Upper lobe of right lung (tissue), 1 donor: ENCODE measurements around the gene CTSZ. TPM values are rescaled to one million over a fixed set of nuclear protein-coding genes. Genes with fewer than 3 reads are reported as not detected.

Experiments used
- ATAC-seq: fragments of 200-7000 bp; cut with Tn5 transposase; one replicate; pipeline ENCODE4 v1.9.1; 2020; ENCODE audit warnings: mild to moderate bottlenecking, moderate library complexity
- DNase-seq: peaks from one replicate; pipeline ENCODE4 v3.0.0-alpha.2; 2020
- H3K27ac ChIP-seq: fragments of 200-600 bp; one replicate; pipeline ENCODE4 v1.8.0; 2022
- H3K27me3 ChIP-seq: fragments of 200-600 bp; one replicate; pipeline ENCODE4 v1.8.0; 2022; ENCODE audit warnings: mild to moderate bottlenecking
- H3K36me3 ChIP-seq: fragments of 200-600 bp; one replicate; pipeline ENCODE4 v1.8.0; 2022
- H3K4me1 ChIP-seq: fragments of 200-600 bp; one replicate; pipeline ENCODE4 v1.8.0; 2022
- H3K4me3 ChIP-seq: fragments of 200-600 bp; one replicate; pipeline ENCODE4 v1.8.0; 2022; ENCODE audit warnings: mild to moderate bottlenecking
- H3K9me3 ChIP-seq: fragments of 200-600 bp; one replicate; pipeline ENCODE4 v1.8.0; 2022
- intact Hi-C: fragments of 100-400 bp; cut with DNase I; formaldehyde crosslinking; loops from one replicate; pipeline ENCODE4 v1.11.0; 2022
- total RNA-seq: library from RNA; stranded (reverse); fragmentation: NEBNext Ultra II Directional; extraction: Animal tissue kit (Norgen Biotek cat#: 25700); gene quantifications from one replicate; pipeline ENCODE4 v1.2.1, GENCODE V29; 2021
- TF ChIP-seq, protein P1 (sequence below): fragments of 200-600 bp; IDR thresholded peaks from one replicate; pipeline ENCODE4 v1.8.0; 2022; ENCODE audit warnings: antibody characterized with exemption
- donor health status: DM: no; HTN: yes; CAD: no; lungs with severe emphysema.

The CTSZ gene
- total RNA-seq, 1 donor from 2014 or later = 355 TPM

DNA sequence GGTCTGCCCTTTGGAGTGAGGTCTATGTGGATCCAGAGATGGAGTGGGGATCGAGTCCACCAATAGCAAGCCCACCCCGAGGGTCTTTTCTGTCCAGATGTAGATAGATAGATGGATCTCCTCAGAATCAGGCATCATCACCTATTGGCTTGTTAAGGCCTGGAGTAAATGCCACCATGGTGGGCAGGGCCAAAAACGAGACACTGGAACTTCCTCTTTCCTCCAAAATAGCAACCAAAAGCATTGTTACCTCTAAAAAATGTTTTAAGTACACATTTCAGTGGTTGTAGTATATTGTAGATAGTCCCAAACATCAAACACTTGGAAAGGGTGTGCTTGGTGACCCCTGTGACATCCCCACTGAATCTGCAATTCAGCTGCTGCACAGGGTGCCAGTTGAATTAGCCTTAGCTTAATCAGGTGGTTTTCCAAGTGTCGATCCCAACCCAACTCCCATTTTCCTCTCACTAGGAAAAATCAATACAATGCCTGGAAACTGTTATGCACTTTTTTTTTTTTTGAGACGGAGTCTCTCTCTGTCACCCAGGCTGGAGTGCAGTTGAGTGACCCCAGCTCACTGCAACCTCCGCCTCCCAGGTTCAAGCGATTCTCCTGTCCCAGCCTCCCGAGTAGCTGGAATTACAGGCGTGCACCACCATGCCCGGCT is 61.0 kb downstream of the CTSZ start:
- peaks cover 3% of the 10 kb centered on the region for H3K4me1 ChIP-seq
- H3K36me3 ChIP-seq = no peaks in the 10 kb centered on the region
- intact Hi-C loops = no loop called here
- H3K27me3 ChIP-seq = no peaks in the 10 kb centered on the region
- no peak overlapping the region for H3K4me3 ChIP-seq
- TF ChIP-seq, protein P1, sequence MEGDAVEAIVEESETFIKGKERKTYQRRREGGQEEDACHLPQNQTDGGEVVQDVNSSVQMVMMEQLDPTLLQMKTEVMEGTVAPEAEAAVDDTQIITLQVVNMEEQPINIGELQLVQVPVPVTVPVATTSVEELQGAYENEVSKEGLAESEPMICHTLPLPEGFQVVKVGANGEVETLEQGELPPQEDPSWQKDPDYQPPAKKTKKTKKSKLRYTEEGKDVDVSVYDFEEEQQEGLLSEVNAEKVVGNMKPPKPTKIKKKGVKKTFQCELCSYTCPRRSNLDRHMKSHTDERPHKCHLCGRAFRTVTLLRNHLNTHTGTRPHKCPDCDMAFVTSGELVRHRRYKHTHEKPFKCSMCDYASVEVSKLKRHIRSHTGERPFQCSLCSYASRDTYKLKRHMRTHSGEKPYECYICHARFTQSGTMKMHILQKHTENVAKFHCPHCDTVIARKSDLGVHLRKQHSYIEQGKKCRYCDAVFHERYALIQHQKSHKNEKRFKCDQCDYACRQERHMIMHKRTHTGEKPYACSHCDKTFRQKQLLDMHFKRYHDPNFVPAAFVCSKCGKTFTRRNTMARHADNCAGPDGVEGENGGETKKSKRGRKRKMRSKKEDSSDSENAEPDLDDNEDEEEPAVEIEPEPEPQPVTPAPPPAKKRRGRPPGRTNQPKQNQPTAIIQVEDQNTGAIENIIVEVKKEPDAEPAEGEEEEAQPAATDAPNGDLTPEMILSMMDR = no peak
- ATAC-seq = no peak
- H3K27ac ChIP-seq = no peak overlapping the region
- no peaks in the 10 kb centered on the region for H3K9me3 ChIP-seq
- no peak for DNase-seq

Other genes starting within 250 kb of the CTSZ start
- gene GNAS-AS1, start 156.4 kb downstream of the CTSZ start, total RNA-seq = 1.1 TPM
- gene GNAS, start 154.5 kb downstream of the CTSZ start, total RNA-seq = 746 TPM
- 51.2 TPM for gene NELFCD, start 26.0 kb downstream of the CTSZ start, total RNA-seq
- 3.0 TPM for gene TUBB1, start 12.2 kb upstream of the CTSZ start, total RNA-seq
- 59.7 TPM for gene ATP5F1E, start 25.1 kb upstream of the CTSZ start, total RNA-seq
- 47.2 TPM for gene PRELID3B, start 35.5 kb upstream of the CTSZ start, total RNA-seq
- 1.0 TPM for gene ZNF831, start 156.6 kb upstream of the CTSZ start, total RNA-seq